Testis (tissue), 3 donors: Measurements from ENCODE around the gene PSMA5. TPM values are rescaled to one million over a fixed set of nuclear protein-coding genes. Genes with fewer than 3 reads are reported as not detected.

Experiments used
- DNase-seq: peaks from one replicate; pipeline ENCODE4 v3.0.0-alpha.2; 2019
- H3K27ac ChIP-seq, 2 donors: fragments of 200-600 bp; sonication (generic); one replicate each; pipeline ENCODE4 v1.5.1; 2019
- H3K27me3 ChIP-seq: fragments of 200-600 bp; sonication (generic); one replicate; pipeline ENCODE4 v1.5.1; 2019
- H3K36me3 ChIP-seq: fragments of 200-600 bp; sonication (generic); one replicate; pipeline ENCODE4 v1.5.1; 2017; ENCODE audit warnings: low read depth; ENCODE audit errors: missing control alignments
- H3K4me1 ChIP-seq: fragments of 200-600 bp; sonication (generic); one replicate; pipeline ENCODE4 v1.5.1; 2019
- H3K4me3 ChIP-seq, 2 donors: fragments of 200-600 bp; sonication (generic); one replicate each; pipeline ENCODE4 v1.5.1; 2017 to 2019
- H3K9me3 ChIP-seq: fragments of 200-600 bp; sonication (generic); one replicate; pipeline ENCODE4 v1.5.1; 2017
- POLR2A ChIP-seq: fragments of 450-650 bp; IDR thresholded peaks from one replicate; pipeline ENCODE4 v1.6.1; 2017; ENCODE audit warnings: antibody characterized with exemption, mild to moderate bottlenecking, moderate library complexity
- WGBS, 2 donors: methylation state at CpG; one replicate each; pipeline ENCODE4 v1.1.5; 2018; 5-methylcytosine and 5-hydroxymethylcytosine counted together
- intact Hi-C: fragments of 100-400 bp; cut with DNase I; formaldehyde crosslinking; loops from one replicate; pipeline ENCODE4 v1.15.1; 2023; ENCODE audit warnings: low total_unique reads
- polyA plus RNA-seq: library from polyadenylated mRNA; stranded (reverse); fragments of 350-450 nt; fragmentation: Illumina TruSeq; extraction: RNeasy Lipid Tissue Mini Kit (QIAGEN cat#74804); gene quantifications from one replicate; pipeline ENCODE4 v1.2.3, GENCODE V29; 2014; ENCODE audit warnings: low read depth, low replicate concordance; ENCODE audit not compliant: insufficient read depth
- total RNA-seq, 2 donors: library from RNA; depleted of rRNA; stranded (reverse); fragments of >200 nt; gene quantifications; one replicate each; pipeline ENCODE4 v1.2.3, GENCODE V29; 2016
- TF ChIP-seq, protein P1 (sequence below), 3 experiments: fragments of 450-650 bp in 2 of 3; fragments of 200-600 bp in 1 of 3; sonication (generic) in 1 of 3; IDR thresholded peaks; one replicate each; pipeline ENCODE4 v1.5.1; 2016 to 2019; ENCODE audit warnings: antibody characterized with exemption in 3 of 3, mild to moderate bottlenecking in 2 of 3, moderate library complexity in 1 of 3

Gene PSMA5
- total and polyA plus RNA-seq, 3 donors from 2014 or later, result 30.9 to 72.0 (median 56.9) TPM

GRCh38 chr1:109470245-109470644 is 44.0 kb upstream of the PSMA5 start:
- intact Hi-C loops, result no loop called here
- no peaks in the 10 kb centered on the region for H3K27me3 ChIP-seq
- H3K36me3 ChIP-seq, result no peaks in the 10 kb centered on the region
- DNase-seq, result no peak
- 62 to 74% methylated on average over 6 of the region's 6 CpGs for WGBS, 2 donors
- no peak overlapping the region for H3K27ac ChIP-seq
- H3K4me3 ChIP-seq, result no peak overlapping the region
- H3K9me3 ChIP-seq, result no peaks in the 10 kb centered on the region
- TF ChIP-seq, protein P1, sequence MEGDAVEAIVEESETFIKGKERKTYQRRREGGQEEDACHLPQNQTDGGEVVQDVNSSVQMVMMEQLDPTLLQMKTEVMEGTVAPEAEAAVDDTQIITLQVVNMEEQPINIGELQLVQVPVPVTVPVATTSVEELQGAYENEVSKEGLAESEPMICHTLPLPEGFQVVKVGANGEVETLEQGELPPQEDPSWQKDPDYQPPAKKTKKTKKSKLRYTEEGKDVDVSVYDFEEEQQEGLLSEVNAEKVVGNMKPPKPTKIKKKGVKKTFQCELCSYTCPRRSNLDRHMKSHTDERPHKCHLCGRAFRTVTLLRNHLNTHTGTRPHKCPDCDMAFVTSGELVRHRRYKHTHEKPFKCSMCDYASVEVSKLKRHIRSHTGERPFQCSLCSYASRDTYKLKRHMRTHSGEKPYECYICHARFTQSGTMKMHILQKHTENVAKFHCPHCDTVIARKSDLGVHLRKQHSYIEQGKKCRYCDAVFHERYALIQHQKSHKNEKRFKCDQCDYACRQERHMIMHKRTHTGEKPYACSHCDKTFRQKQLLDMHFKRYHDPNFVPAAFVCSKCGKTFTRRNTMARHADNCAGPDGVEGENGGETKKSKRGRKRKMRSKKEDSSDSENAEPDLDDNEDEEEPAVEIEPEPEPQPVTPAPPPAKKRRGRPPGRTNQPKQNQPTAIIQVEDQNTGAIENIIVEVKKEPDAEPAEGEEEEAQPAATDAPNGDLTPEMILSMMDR (IDR thresholded peaks at IDR 0.05), result no peak
- peaks cover 15% of the 10 kb centered on the region for H3K4me1 ChIP-seq

DNA sequence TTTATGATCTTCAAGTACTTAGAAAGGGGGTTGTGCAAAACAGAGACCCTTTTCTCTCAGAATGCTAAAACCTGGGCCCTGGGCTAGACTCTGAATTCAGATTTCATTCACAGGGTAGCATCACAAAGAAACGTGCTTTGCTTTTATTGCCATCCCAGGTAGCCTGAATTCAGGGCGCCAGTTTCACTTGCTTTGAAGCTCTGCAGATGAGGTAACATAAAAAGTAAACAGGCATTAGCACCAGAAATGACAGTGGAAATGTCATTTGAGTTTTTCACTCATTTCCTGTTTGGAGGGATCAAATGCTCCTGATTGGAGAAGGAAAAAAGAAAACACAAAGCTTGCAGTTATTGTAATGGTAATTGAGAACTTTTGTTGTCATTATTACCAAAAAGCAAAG is 42.7 kb upstream of the PSMA5 start:
- no peak for DNase-seq
- Histone ChIP-seq H3K4me3 (no peak overlapping the region), H3K9me3 (no peaks in the 10 kb centered on the region), H3K27ac (no peak overlapping the region), H3K36me3 (no peaks in the 10 kb centered on the region), H3K27me3 (no peaks in the 10 kb centered on the region), H3K4me1 (peaks cover 24% of the 10 kb centered on the region)
- TF ChIP-seq POLR2A, result no peak
- TF ChIP-seq, protein P1 (IDR thresholded peaks at IDR 0.05), result no peak
- intact Hi-C loops, result no loop called here
- WGBS, 2 donors, result 30 to 33% methylated on average over 2 of the region's 2 CpGs

GRCh38 chr1:109468061-109468460 is 41.8 kb upstream of the PSMA5 start:
- H3K27ac ChIP-seq, result no peak overlapping the region
- 84 to 100% methylated on average over 1 of the region's 1 CpG for WGBS, 2 donors
- no peak overlapping the region for H3K4me3 ChIP-seq
- H3K36me3 ChIP-seq, result no peaks in the 10 kb centered on the region
- TF ChIP-seq POLR2A, result no peak
- TF ChIP-seq, protein P1 (IDR thresholded peaks at IDR 0.05), result no peak
- intact Hi-C loops, result no loop called here
- no peaks in the 10 kb centered on the region for H3K27me3 ChIP-seq
- peaks cover 24% of the 10 kb centered on the region for H3K4me1 ChIP-seq
- no peaks in the 10 kb centered on the region for H3K9me3 ChIP-seq
- no peak for DNase-seq

GRCh38 chr1:109467301-109467777 is 41.1 kb upstream of the PSMA5 start:
- peak overlapping the region in 1 of 2 donors; percentile 79 for H3K27ac ChIP-seq
- TF ChIP-seq POLR2A, result no peak
- TF ChIP-seq, protein P1 (IDR thresholded peaks at IDR 0.05), result no peak
- no peaks in the 10 kb centered on the region for H3K36me3 ChIP-seq
- peaks cover 24% of the 10 kb centered on the region for H3K4me1 ChIP-seq
- H3K4me3 ChIP-seq, result peak overlapping the region; percentile 68 to 81
- WGBS, 2 donors, result 13 to 15% methylated on average over 17 to 23 of the region's 23 CpGs
- intact Hi-C loops, result no loop called here
- no peaks in the 10 kb centered on the region for H3K9me3 ChIP-seq
- DNase-seq, result peak; percentile 35
- no peaks in the 10 kb centered on the region for H3K27me3 ChIP-seq
